Common myeloid progenitor, CD34-positive (primary cell): ENCODE results near the gene GABBR2.

ENCODE experiments used
- CTCF ChIA-PET: fragments of 350-600 bp; sonication (Branson Sonifier 250); formaldehyde crosslinking; loops from one replicate; lab custom pipeline; 2021; ENCODE audit warnings: antibody characterized with exemption; lab: Charles Lee
- POLR2A ChIA-PET: fragments of 350-600 bp; sonication (Branson Sonifier 250); formaldehyde crosslinking; loops from one replicate; lab custom pipeline; 2021; ENCODE audit warnings: antibody characterized with exemption; lab: Charles Lee
- DNase-seq, 3 donors: peaks; one replicate each; pipeline versions ENCODE4 v3.0.0 to v3.0.0-alpha.2; 2013
- H3K27ac ChIP-seq, 2 experiments: 1 replicate in 1 of 2; 2 replicates in 1 of 2; pipeline ENCODE4 v1.7.0; 2013; ENCODE audit warnings: inconsistent platforms in 2 of 2, low read length in 2 of 2, mild to moderate bottlenecking in 2 of 2, low read depth in 1 of 2, moderate library complexity in 1 of 2; ENCODE audit not compliant: severe bottlenecking in 2 of 2, insufficient read depth in 1 of 2, poor library complexity in 1 of 2
- H3K27me3 ChIP-seq, 5 experiments: replicated peaks in 2 of 5; 1 replicate in 3 of 5; 2 replicates in 2 of 5; pipeline versions ENCODE4 v1.6.1 to v1.7.0; 2013; ENCODE audit warnings: low read length in 4 of 5, mild to moderate bottlenecking in 2 of 5, moderate library complexity in 2 of 5, inconsistent platforms in 1 of 5; ENCODE audit not compliant: insufficient read depth in 5 of 5, control insufficient read depth in 4 of 5
- H3K36me3 ChIP-seq, 4 experiments: 1 replicate in 2 of 4; 2 replicates in 2 of 4; pipeline versions ENCODE4 v1.6.1 to v1.7.0; 2013; ENCODE audit warnings: low read length in 3 of 4, control low read depth in 1 of 4, mild to moderate bottlenecking in 1 of 4; ENCODE audit not compliant: control insufficient read depth in 4 of 4, insufficient read depth in 4 of 4
- H3K4me1 ChIP-seq, 4 experiments: 1 replicate in 3 of 4; 2 replicates in 1 of 4; pipeline versions ENCODE4 v1.6.1 to v1.7.1; 2013; ENCODE audit warnings: low read length in 3 of 4, mild to moderate bottlenecking in 3 of 4, control low read depth in 1 of 4, inconsistent platforms in 1 of 4, moderate library complexity in 1 of 4; ENCODE audit not compliant: control insufficient read depth in 4 of 4, insufficient read depth in 4 of 4; ENCODE audit errors: control extremely low read depth in 1 of 4
- H3K4me3 ChIP-seq, 7 experiments: 1 replicate in 4 of 7; 2 replicates in 3 of 7; pipeline versions ENCODE4 v1.5.1 to v1.7.0; 2013; ENCODE audit warnings: mild to moderate bottlenecking in 7 of 7, low read length in 6 of 7, moderate library complexity in 6 of 7, inconsistent platforms in 2 of 7, low read depth in 2 of 7, control low read depth in 1 of 7; ENCODE audit not compliant: insufficient read depth in 4 of 7, control insufficient read depth in 1 of 7; ENCODE audit errors: extremely low read depth in 1 of 7
- H3K9me3 ChIP-seq, 5 experiments: 1 replicate in 4 of 5; 2 replicates in 1 of 5; pipeline versions ENCODE4 v1.6.1 to v1.7.1; 2013; ENCODE audit warnings: low read length in 4 of 5, mild to moderate bottlenecking in 2 of 5, inconsistent platforms in 1 of 5, low read depth in 1 of 5, moderate library complexity in 1 of 5; ENCODE audit not compliant: control insufficient read depth in 4 of 5, insufficient read depth in 2 of 5; ENCODE audit errors: control extremely low read depth in 1 of 5
- WGBS: methylation state at CpG from one replicate; pipeline ENCODE4 v1.1.5; 2013; ENCODE audit not compliant: insufficient coverage; 5-methylcytosine and 5-hydroxymethylcytosine counted together

GABBR2 gene

GRCh38 chr9:98416294-98417248 lies 292.2 kb downstream of the GABBR2 start:
- peaks cover 0 to 7% (median 0%) of the 10 kb centered on the region in 5 experiments for H3K27me3 ChIP-seq
- DNase-seq, result no peak
- ChIA-PET CTCF (interaction anchor here (1.6 to 2.4 kb wide), 2 partner anchors 10 to 12 kb away, joined by 6 read pairs; no protein-coding TSS in a partner anchor), POLR2A (interaction anchor here (0.6 kb wide), 1 partner anchor 52 kb away, joined by 4 read pairs; no protein-coding TSS in a partner anchor)
- WGBS, result 73% methylated on average over 7 of the region's 10 CpGs
- H3K9me3 ChIP-seq, result peaks cover 0 to 11% (median 0%) of the 10 kb centered on the region in 5 experiments
- no peaks in the 10 kb centered on the region for H3K36me3 ChIP-seq
- no peaks in the 10 kb centered on the region for H3K4me1 ChIP-seq
- no peak overlapping the region for H3K4me3 ChIP-seq
- no peak overlapping the region for H3K27ac ChIP-seq

GRCh38 chr9:98415782-98416181 lies 293.0 kb downstream of the GABBR2 start:
- 89% methylated on average over 3 of the region's 4 CpGs for whole genome bisulfite sequencing
- no peak for DNase-seq
- peaks cover 0 to 7% (median 0%) of the 10 kb centered on the region in 5 experiments for H3K27me3 ChIP-seq
- CTCF ChIA-PET, result interaction anchor here (0.6 to 2.4 kb wide), 3 partner anchors 9 to 265 kb away, joined by 3 to 6 read pairs (median 6); no protein-coding TSS in a partner anchor
- H3K36me3 ChIP-seq, result no peaks in the 10 kb centered on the region
- POLR2A ChIA-PET, result no interaction called here
- H3K4me1 ChIP-seq, result no peaks in the 10 kb centered on the region
- H3K27ac ChIP-seq, result no peak overlapping the region
- H3K9me3 ChIP-seq, result peaks cover 0 to 11% (median 0%) of the 10 kb centered on the region in 5 experiments
- no peak overlapping the region for H3K4me3 ChIP-seq

DNA sequence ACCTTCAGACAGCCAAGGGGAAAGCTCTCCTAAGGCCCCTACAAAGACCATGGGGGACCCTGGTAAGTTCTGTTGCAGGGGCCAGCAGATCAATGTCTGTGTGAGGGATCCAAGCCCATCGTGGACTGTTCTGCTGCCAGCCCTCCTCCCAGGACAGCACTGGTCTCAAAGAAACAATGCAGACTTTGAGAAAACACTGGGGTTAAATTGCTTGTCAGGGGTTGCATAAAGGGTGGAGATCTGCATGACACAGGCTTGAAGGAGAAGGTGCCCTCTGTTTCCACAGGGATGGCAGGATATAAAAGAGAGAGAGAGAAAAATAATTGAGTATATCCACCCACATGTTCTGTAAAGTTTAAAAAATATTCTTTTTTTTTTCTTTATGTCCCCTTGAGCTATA lies 295.7 kb downstream of the GABBR2 start:
- Histone ChIP-seq H3K36me3 (no peaks in the 10 kb centered on the region), H3K9me3 (peaks cover 0 to 11% (median 0%) of the 10 kb centered on the region in 5 experiments), H3K27ac (no peak overlapping the region), H3K4me1 (peaks cover 0 to 16% (median 13%) of the 10 kb centered on the region in 4 experiments), H3K4me3 (no peak overlapping the region), H3K27me3 (peaks cover 0 to 7% (median 0%) of the 10 kb centered on the region in 5 experiments)
- POLR2A ChIA-PET, result no interaction called here
- WGBS, result 78% methylated on average over 1 of the region's 1 CpG
- CTCF ChIA-PET, result no interaction called here
- DNase-seq, result no peak

GRCh38 chr9:98412101-98412842 lies 296.5 kb downstream of the GABBR2 start:
- Histone ChIP-seq H3K27me3 (peaks cover 0 to 7% (median 0%) of the 10 kb centered on the region in 5 experiments), H3K4me3 (no peak overlapping the region), H3K27ac (no peak overlapping the region), H3K4me1 (peaks cover 0 to 16% (median 13%) of the 10 kb centered on the region in 4 experiments), H3K9me3 (peaks cover 0 to 11% (median 0%) of the 10 kb centered on the region in 5 experiments), H3K36me3 (no peaks in the 10 kb centered on the region)
- 98% methylated on average over 7 of the region's 10 CpGs for whole genome bisulfite sequencing
- no peak for DNase-seq
- POLR2A ChIA-PET, result no interaction called here
- CTCF ChIA-PET, result no interaction called here

DNA sequence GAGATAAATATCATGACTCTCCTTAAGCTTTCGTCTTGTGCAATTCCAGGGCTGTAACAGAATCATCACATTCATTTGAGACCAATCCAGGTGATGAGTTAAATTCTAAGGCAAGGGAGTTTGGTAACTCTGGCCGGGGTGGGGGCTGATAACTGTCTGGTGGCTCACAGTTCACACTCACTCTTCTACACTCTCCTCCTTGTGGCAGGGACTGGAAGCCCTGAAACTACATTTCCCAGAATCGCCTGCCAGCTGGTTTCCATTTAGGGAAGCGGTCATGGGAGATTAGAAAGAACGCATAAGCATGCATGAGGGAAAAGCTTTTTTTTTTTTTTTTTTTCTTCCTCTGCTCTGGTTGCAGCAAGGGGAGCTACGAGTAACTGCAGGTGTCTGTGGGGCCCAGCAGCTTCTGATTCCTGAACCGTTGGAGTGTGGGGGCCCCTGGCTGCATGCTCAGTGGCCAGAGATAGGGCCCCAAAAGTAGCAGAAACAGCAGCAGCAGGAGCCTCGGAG lies 298.5 kb downstream of the GABBR2 start:
- peak; percentile 65 to 81 (median 79) for DNase-seq
- 17% methylated on average over 6 of the region's 8 CpGs for WGBS
- Histone ChIP-seq H3K4me3 (peak overlapping the region in 1 of 7 experiments; percentile 19), H3K27ac (no peak overlapping the region), H3K27me3 (peaks cover 0 to 2% (median 0%) of the 10 kb centered on the region in 5 experiments), H3K4me1 (peaks cover 0 to 16% (median 13%) of the 10 kb centered on the region in 4 experiments), H3K9me3 (no peaks in the 10 kb centered on the region), H3K36me3 (no peaks in the 10 kb centered on the region)
- ChIA-PET POLR2A (no interaction called here), CTCF (interaction anchor here (1.3 kb wide), 1 partner anchor 9 kb away, joined by 3 read pairs; no protein-coding TSS in a partner anchor)

- DNase-seq, result no peak
- ChIA-PET CTCF (interaction anchor here (1.3 kb wide), 1 partner anchor 9 kb away, joined by 3 read pairs; no protein-coding TSS in a partner anchor), POLR2A (no interaction called here)
- peaks cover 0 to 2% (median 0%) of the 10 kb centered on the region in 5 experiments for H3K27me3 ChIP-seq
- H3K4me1 ChIP-seq, result peaks cover 0 to 16% (median 13%) of the 10 kb centered on the region in 4 experiments
- H3K36me3 ChIP-seq, result no peaks in the 10 kb centered on the region
- no peaks in the 10 kb centered on the region for H3K9me3 ChIP-seq
- WGBS, result 60% methylated on average over 6 of the region's 6 CpGs
- no peak overlapping the region for H3K4me3 ChIP-seq
- H3K27ac ChIP-seq, result no peak overlapping the region
These were observed 299.0 kb downstream of the GABBR2 start for GRCh38 chr9:98409719-98410118.
